Measurements from ENCODE around the gene SCAF4.

SCAF4 gene

DNA sequence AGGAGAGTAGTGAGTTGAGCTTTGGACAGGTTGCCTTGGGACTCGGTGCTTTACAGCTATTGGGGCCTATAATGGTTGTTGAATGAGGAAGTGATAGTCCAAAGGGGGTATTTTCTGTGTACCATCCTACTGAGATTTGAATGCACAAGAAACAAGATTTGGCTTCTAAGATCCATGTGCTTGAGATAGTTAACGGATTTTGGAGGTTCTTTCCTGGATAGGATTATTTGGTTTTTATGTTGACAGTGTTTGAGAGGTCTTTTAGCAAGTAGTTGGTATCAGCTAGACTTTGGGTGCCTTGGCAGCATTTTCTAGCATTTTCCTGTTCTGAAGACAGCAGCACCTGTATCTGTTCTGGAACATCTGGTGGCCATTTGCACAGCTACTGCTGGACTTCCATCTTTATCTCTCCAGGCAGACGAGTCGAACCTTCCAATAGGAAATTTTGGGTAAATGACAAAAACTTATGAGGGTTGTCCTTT, 3.6 kb upstream of the SCAF4 start:
- Histone ChIP-seq H4K20me1 (ENCODE audit: insufficient read depth, low read length) (no peaks in the 10 kb centered on the region), H3K36me3 (ENCODE audit: insufficient read depth, low read length) (no peaks in the 10 kb centered on the region; the same call in 1 of the 2 replicates), H3K9me2 (ENCODE audit: low read depth, low read length) (no peaks in the 10 kb centered on the region), H3K4me1 (ENCODE audit: insufficient read depth, low read length, severe bottlenecking) (peaks cover 36% of the 10 kb centered on the region), H3K79me2 (ENCODE audit: insufficient read depth, low read length) (peaks cover 12% of the 10 kb centered on the region), H3F3A (ENCODE audit: insufficient read depth, low read length) (no peaks in the 10 kb centered on the region), H3K9ac (ENCODE audit: low read length) (no peak overlapping the region), H3K27ac (ENCODE audit: low read depth, low read length, poor library complexity, severe bottlenecking) (peak overlapping the region; percentile 66), H2AFZ (ENCODE audit: low read length) (no peak overlapping the region), H3K27me3 (ENCODE audit: insufficient read depth, low read length) (no peaks in the 10 kb centered on the region), H3K4me3 (ENCODE audit: low read depth, low read length, poor library complexity, severe bottlenecking) (no peak overlapping the region), H3K9me3 (ENCODE audit: low read length) (no peaks in the 10 kb centered on the region), H3K4me2 (ENCODE audit: low read length) (no peak overlapping the region)
- TF ChIP-seq EZH2 (IDR thresholded peaks at IDR 0.05; ENCODE audit: borderline replicate concordance, low read length), result no peak
- TF ChIP-seq, protein P1, sequence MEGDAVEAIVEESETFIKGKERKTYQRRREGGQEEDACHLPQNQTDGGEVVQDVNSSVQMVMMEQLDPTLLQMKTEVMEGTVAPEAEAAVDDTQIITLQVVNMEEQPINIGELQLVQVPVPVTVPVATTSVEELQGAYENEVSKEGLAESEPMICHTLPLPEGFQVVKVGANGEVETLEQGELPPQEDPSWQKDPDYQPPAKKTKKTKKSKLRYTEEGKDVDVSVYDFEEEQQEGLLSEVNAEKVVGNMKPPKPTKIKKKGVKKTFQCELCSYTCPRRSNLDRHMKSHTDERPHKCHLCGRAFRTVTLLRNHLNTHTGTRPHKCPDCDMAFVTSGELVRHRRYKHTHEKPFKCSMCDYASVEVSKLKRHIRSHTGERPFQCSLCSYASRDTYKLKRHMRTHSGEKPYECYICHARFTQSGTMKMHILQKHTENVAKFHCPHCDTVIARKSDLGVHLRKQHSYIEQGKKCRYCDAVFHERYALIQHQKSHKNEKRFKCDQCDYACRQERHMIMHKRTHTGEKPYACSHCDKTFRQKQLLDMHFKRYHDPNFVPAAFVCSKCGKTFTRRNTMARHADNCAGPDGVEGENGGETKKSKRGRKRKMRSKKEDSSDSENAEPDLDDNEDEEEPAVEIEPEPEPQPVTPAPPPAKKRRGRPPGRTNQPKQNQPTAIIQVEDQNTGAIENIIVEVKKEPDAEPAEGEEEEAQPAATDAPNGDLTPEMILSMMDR (IDR thresholded peaks at IDR 0.05; ENCODE audit: low read length), result no peak

DNA sequence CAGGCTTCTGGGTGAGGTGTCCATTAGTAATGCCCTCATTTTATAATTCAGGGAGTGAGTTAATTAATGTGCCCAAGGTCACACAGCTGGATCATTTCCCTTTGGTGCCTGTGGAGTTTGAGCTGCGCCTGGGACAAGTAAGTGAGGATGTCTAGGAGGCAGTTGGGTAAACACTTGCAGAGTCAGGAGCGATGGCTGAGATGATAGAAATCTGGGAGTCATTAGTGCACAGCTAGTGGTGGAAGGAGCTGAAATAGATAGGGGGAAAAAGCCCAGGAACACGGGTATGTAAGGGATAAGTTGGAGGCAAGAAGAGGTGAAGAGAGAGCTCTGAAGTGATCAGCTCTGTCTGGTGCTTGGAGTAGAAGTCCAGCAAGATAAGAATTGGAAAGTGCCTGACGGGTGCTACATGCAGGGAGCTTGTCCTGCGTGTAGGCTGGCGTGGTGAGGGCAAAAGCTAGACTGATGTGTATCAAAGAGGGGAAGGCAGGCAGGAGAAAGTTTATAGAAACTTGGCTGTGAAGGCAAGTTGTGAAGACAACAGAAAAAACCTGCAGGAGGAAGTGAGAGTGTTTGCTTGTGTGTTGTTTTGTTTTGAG, 1.7 kb upstream of the SCAF4 start:
- H3K4me3 ChIP-seq (ENCODE audit: low read depth, low read length, poor library complexity, severe bottlenecking), result peak overlapping the region; percentile 100
- TF ChIP-seq EZH2 (IDR thresholded peaks at IDR 0.05; ENCODE audit: borderline replicate concordance, low read length), result no peak
- TF ChIP-seq, protein P1 (IDR thresholded peaks at IDR 0.05; ENCODE audit: low read length), result no peak
- H3K9ac ChIP-seq (ENCODE audit: low read length), result peak overlapping the region; percentile 80
- no peaks in the 10 kb centered on the region for H3K9me3 ChIP-seq (ENCODE audit: low read length)
- H3K4me2 ChIP-seq (ENCODE audit: low read length), result peak overlapping the region; percentile 94
- H3F3A ChIP-seq (ENCODE audit: insufficient read depth, low read length), result no peaks in the 10 kb centered on the region
- H2AFZ ChIP-seq (ENCODE audit: low read length), result peak overlapping the region; percentile 57; the same call in 1 of the 2 replicates
- no peaks in the 10 kb centered on the region for H3K27me3 ChIP-seq (ENCODE audit: insufficient read depth, low read length)
- H3K4me1 ChIP-seq (ENCODE audit: insufficient read depth, low read length, severe bottlenecking), result peaks cover 53% of the 10 kb centered on the region
- 0 out of 2 replicates have a peak, but pooled peaks cover 5% of the 10 kb centered on the region for H4K20me1 ChIP-seq (ENCODE audit: insufficient read depth, low read length)
- H3K27ac ChIP-seq (ENCODE audit: low read depth, low read length, poor library complexity, severe bottlenecking), result peak overlapping the region; percentile 94
- H3K79me2 ChIP-seq (ENCODE audit: insufficient read depth, low read length), result peaks cover 31% of the 10 kb centered on the region
- peaks cover 5% of the 10 kb centered on the region; the same call in 1 of the 2 replicates for H3K36me3 ChIP-seq (ENCODE audit: insufficient read depth, low read length)
- H3K9me2 ChIP-seq (ENCODE audit: low read depth, low read length), result no peaks in the 10 kb centered on the region

DNA sequence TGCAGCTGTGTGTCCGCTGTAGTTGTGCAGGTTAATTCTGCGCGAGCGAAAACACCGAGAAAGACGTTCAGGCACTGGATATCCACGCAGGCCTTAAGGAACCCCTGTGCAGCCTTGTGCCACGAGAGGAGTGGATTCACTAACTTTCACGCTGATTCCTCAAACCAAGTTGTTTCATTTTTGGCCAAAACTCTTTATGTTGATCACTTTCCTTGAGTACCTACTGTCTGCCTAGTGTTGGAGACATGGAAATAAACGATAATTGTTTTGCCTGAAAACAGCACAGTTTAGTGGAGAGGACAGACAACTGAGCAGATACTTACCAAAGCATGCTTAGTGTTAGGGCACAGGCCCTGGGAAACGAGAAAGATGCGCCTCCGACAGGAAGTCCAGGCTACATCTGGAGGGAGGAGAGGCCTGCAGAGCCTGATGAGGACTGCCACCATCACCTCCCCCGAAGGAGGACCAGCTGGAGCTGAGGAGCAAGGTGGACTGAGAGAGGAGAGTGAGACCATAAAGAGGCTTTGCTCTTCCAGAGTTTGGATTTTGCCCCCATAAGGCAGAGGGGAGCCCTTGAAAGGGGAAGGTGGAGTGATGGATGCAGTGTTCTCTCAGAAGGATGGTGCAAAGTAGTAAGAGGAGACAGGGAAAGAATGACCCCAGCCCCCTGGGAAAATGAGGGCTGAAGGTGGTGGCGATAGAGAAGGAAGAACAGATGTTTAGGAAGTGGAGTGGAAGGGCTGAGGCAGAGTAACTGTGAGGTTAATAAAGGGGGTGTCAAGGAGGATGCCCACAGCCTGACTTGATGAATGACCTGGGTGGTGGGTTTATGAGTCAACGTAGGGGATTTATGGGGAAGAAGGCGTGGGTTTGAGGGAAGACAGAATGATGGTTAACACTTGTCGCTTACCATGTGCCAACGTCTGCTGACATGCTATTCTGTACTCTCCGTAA, 956 bp upstream of the SCAF4 start:
- H3K36me3 ChIP-seq (ENCODE audit: insufficient read depth, low read length), result peaks cover 12% of the 10 kb centered on the region
- 0 out of 2 replicates have a peak overlapping the region, but pooled peaks have one; percentile 6 for H2AFZ ChIP-seq (ENCODE audit: low read length)
- no peaks in the 10 kb centered on the region for H3K9me2 ChIP-seq (ENCODE audit: low read depth, low read length)
- H3K4me2 ChIP-seq (ENCODE audit: low read length), result peak overlapping the region; percentile 94
- H3K4me3 ChIP-seq (ENCODE audit: low read depth, low read length, poor library complexity, severe bottlenecking), result peak overlapping the region; percentile 100
- H4K20me1 ChIP-seq (ENCODE audit: insufficient read depth, low read length), result 0 out of 2 replicates have a peak, but pooled peaks cover 5% of the 10 kb centered on the region
- peak overlapping the region; percentile 80 for H3K9ac ChIP-seq (ENCODE audit: low read length)
- no peaks in the 10 kb centered on the region for H3K27me3 ChIP-seq (ENCODE audit: insufficient read depth, low read length)
- H3K9me3 ChIP-seq (ENCODE audit: low read length), result no peaks in the 10 kb centered on the region
- H3K79me2 ChIP-seq (ENCODE audit: insufficient read depth, low read length), result peaks cover 39% of the 10 kb centered on the region
- peak overlapping the region; percentile 94 for H3K27ac ChIP-seq (ENCODE audit: low read depth, low read length, poor library complexity, severe bottlenecking)
- no peaks in the 10 kb centered on the region for H3F3A ChIP-seq (ENCODE audit: insufficient read depth, low read length)
- peaks cover 59% of the 10 kb centered on the region for H3K4me1 ChIP-seq (ENCODE audit: insufficient read depth, low read length, severe bottlenecking)
- TF ChIP-seq EZH2 (IDR thresholded peaks at IDR 0.05; ENCODE audit: borderline replicate concordance, low read length), result no peak
- TF ChIP-seq, protein P1 (IDR thresholded peaks at IDR 0.05; ENCODE audit: low read length), result no peak
